Activated CD4-positive, alpha-beta T cell treated with anti-CD3 and anti-CD28 coated beads, Interleukin-2, amount 50 U/mL, for 1 hour (primary cell): ENCODE measurements around the gene ACADSB.

ENCODE experiments used
- DNase-seq: peaks from one replicate; pipeline ENCODE4 v3.0.0-alpha.2; 2020

The ACADSB gene

GRCh38 chr10:123043409-123043925 lies 34.7 kb downstream of the ACADSB start:
- peak; percentile 37 for DNase-seq

- no peak for DNase-seq
Observed at GRCh38 chr10:123044391-123044790, 35.6 kb downstream of the ACADSB start.

- no peak for DNase-seq
Observed at GRCh38 chr10:123045961-123046731, 37.3 kb downstream of the ACADSB start.

GRCh38 chr10:123057968-123058367 lies 49.2 kb downstream of the ACADSB start:
- no peak for DNase-seq

GRCh38 chr10:123061865-123062264 lies 53.1 kb downstream of the ACADSB start:
- DNase-seq, result no peak

GRCh38 chr10:123062726-123063125 lies 53.9 kb downstream of the ACADSB start:
- no peak for DNase-seq

- DNase-seq, result no peak
Observed at GRCh38 chr10:123068087-123068853, 59.5 kb downstream of the ACADSB start.

GRCh38 chr10:123069246-123069986 lies 60.6 kb downstream of the ACADSB start:
- no peak for DNase-seq

GRCh38 chr10:123073187-123073586 lies 64.4 kb downstream of the ACADSB start:
- DNase-seq, result no peak

GRCh38 chr10:123074215-123074614 lies 65.4 kb downstream of the ACADSB start:
- no peak for DNase-seq

GRCh38 chr10:123081896-123082295 lies 73.1 kb downstream of the ACADSB start:
- no peak for DNase-seq

- no peak for DNase-seq
Observed at GRCh38 chr10:123083811-123084210, 75.0 kb downstream of the ACADSB start.

- no peak for DNase-seq
Observed at GRCh38 chr10:123086281-123086680, 77.5 kb downstream of the ACADSB start.

GRCh38 chr10:123087348-123087747 lies 78.5 kb downstream of the ACADSB start:
- no peak for DNase-seq

GRCh38 chr10:123087786-123088185 lies 79.0 kb downstream of the ACADSB start:
- DNase-seq, result no peak

- no peak for DNase-seq
Observed at GRCh38 chr10:123092635-123093414, 84.0 kb downstream of the ACADSB start.

- DNase-seq, result no peak
Observed at GRCh38 chr10:123093489-123093888, 84.7 kb downstream of the ACADSB start.

- no peak for DNase-seq
Observed at GRCh38 chr10:123096452-123096851, 87.6 kb downstream of the ACADSB start.

GRCh38 chr10:123097039-123097438 lies 88.2 kb downstream of the ACADSB start:
- no peak for DNase-seq

- no peak for DNase-seq
Observed at GRCh38 chr10:123100030-123100762, 91.4 kb downstream of the ACADSB start.

- DNase-seq, result no peak
Observed at GRCh38 chr10:123101872-123102271, 93.1 kb downstream of the ACADSB start.

- DNase-seq, result no peak
Observed at GRCh38 chr10:123102673-123103072, 93.9 kb downstream of the ACADSB start.
